Lower leg skin (tissue), 4 donors: Measurements from ENCODE around the gene PRDX3. TPM values are rescaled to one million over a fixed set of nuclear protein-coding genes. Genes with fewer than 3 reads are reported as not detected.
"Not testable (repeated sequence)": the region's sequence is repeated elsewhere in the genome, so short reads cannot be mapped to it uniquely, and the experiment has no call there.

Source experiments
- DNase-seq, 2 donors: peaks; one replicate each; pipeline ENCODE4 v3.0.0-alpha.2; 2019; ENCODE audit warnings: low spot score in 2 of 2
- H3K4me3 ChIP-seq: fragments of 200-600 bp; sonication (generic); 2 replicates; pipeline ENCODE4 v1.5.1; 2017; ENCODE audit warnings: mild to moderate bottlenecking, low read depth; ENCODE audit not compliant: poor library complexity, severe bottlenecking
- CTCF ChIP-seq, 3 donors: fragments of 450-650 bp; IDR thresholded peaks; one replicate each; pipeline ENCODE4 v1.5.1; 2016; ENCODE audit warnings: antibody characterized with exemption in 3 of 3, mild to moderate bottlenecking in 3 of 3, moderate library complexity in 2 of 3
- POLR2A ChIP-seq, 2 donors: fragments of 450-650 bp; IDR thresholded peaks; one replicate each; pipeline ENCODE4 v1.6.1; 2016 to 2017; ENCODE audit warnings: antibody characterized with exemption in 2 of 2, mild to moderate bottlenecking in 1 of 2, moderate library complexity in 1 of 2
- WGBS, 2 donors: methylation state at CpG; one replicate each; pipeline ENCODE4 v1.1.5; 2018; 5-methylcytosine and 5-hydroxymethylcytosine counted together
- intact Hi-C: fragments of 100-400 bp; cut with DNase I; formaldehyde crosslinking; loops from one replicate; pipeline ENCODE4 v1.15.0; 2023; ENCODE audit warnings: low total_unique reads
- total RNA-seq, 4 donors: library from RNA; depleted of rRNA; stranded (reverse); fragments of >200 nt; gene quantifications; one replicate each; pipeline ENCODE4 v1.1.0, GENCODE V29; 2016

PRDX3 gene
- total RNA-seq, 4 donors from 2014 or later = 35.7 to 70.7 (median 57.3) TPM

- intact Hi-C loops = no loop called here
- 80 to 93% methylated on average over 8 of the region's 8 CpGs for WGBS, 2 donors
- DNase-seq = no peak
- no peak overlapping the region for H3K4me3 ChIP-seq
- TF ChIP-seq POLR2A (IDR thresholded peaks at IDR 0.05) = no peak
- TF ChIP-seq CTCF (IDR thresholded peaks at IDR 0.05) = no peak
Observed at GRCh38 chr10:119159332-119159731, 19.3 kb downstream of the PRDX3 start.

- no peak overlapping the region for H3K4me3 ChIP-seq
- WGBS, 2 donors = 96 to 97% methylated on average over 12 of the region's 12 CpGs
- TF ChIP-seq CTCF (IDR thresholded peaks at IDR 0.05) (no peak), POLR2A (IDR thresholded peaks at IDR 0.05) (no peak)
- DNase-seq = peak in 1 of 2 donors; percentile 54
- intact Hi-C loops = no loop called here
Observed at GRCh38 chr10:119153661-119154060, 25.0 kb downstream of the PRDX3 start.

- TF ChIP-seq POLR2A (IDR thresholded peaks at IDR 0.05) (no peak), CTCF (IDR thresholded peaks at IDR 0.05) (no peak)
- intact Hi-C loops = no loop called here
- peak in 1 of 2 donors; percentile 39 for DNase-seq
- 95% methylated on average over 5 of the region's 5 CpGs for whole genome bisulfite sequencing, 2 donors
- no peak overlapping the region for H3K4me3 ChIP-seq
Observed at GRCh38 chr10:119153041-119153440, 25.6 kb downstream of the PRDX3 start.

- WGBS, 2 donors = 94 to 98% methylated on average over 6 of the region's 6 CpGs
- intact Hi-C loops = not testable (repeated sequence)
Observed at GRCh38 chr10:119151601-119152000, 27.0 kb downstream of the PRDX3 start.

GRCh38 chr10:119149729-119150128, 28.9 kb downstream of the PRDX3 start:
- no peak for TF ChIP-seq POLR2A (IDR thresholded peaks at IDR 0.05)
- TF ChIP-seq CTCF (IDR thresholded peaks at IDR 0.05) = no peak
- peak in 1 of 2 donors; percentile 32 for DNase-seq
- intact Hi-C loops = no loop called here
- H3K4me3 ChIP-seq = no peak overlapping the region
- WGBS, 2 donors = 86 to 88% methylated on average over 13 of the region's 13 CpGs

More at GRCh38 chr10:119151601-119152000, 27.0 kb downstream of the PRDX3 start:
- not testable (repeated sequence) for H3K4me3 ChIP-seq
- peak in 1 of 2 donors; percentile 54 for DNase-seq

- peak in 1 of 2 donors; percentile 34 for DNase-seq
- intact Hi-C loops = no loop called here
- 96 to 97% methylated on average over 8 of the region's 8 CpGs for WGBS, 2 donors
- no peak overlapping the region for H3K4me3 ChIP-seq
- TF ChIP-seq POLR2A (IDR thresholded peaks at IDR 0.05) (no peak), CTCF (IDR thresholded peaks at IDR 0.05) (no peak)
Observed at GRCh38 chr10:119149157-119149556, 29.5 kb downstream of the PRDX3 start.
